ENCODE data around the gene IL15RA. TPM values are rescaled to one million over a fixed set of nuclear protein-coding genes. Genes with fewer than 3 reads are reported as not detected.

Gene IL15RA
- total and polyA plus RNA-seq, 2 of the 8 experiments (the other 6 are each of a cell fraction or from before 2014, with no cell fraction given), result 1.3 to 1.4 TPM

DNA sequence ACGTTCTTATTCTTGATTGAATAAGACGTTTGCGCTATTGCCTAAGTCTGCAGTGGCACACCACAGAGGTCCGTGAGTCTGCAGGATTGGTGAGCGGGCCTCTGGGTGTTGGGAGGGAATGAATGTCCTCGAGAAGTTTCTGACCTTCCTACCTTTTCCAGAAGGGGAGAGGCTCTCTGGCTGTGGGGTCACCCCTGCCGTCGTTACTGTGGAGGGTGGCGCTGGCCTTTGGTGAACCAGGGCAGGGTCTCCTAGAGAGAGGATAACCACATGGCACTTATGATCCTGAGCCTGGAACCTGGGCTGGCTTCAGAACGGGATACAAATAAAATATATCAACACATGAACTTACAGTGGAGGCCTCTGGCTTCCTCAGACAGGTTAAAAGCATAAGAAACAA is 13.8 kb downstream of the IL15RA start:
- Histone ChIP-seq H3K9me3 (ENCODE audit: insufficient read depth in 2 of 2, low read depth in 1 of 2, low read length in 1 of 2) (no peaks in the 10 kb centered on the region), H3K56ac (replicated peaks; ENCODE audit: insufficient read length, low read depth, low read length) (no peak overlapping the region), H4K20me1 (replicated peaks in 1 of 2; ENCODE audit: control insufficient read depth in 1 of 2, insufficient read depth in 2 of 2, low read length in 2 of 2) (no peaks in the 10 kb centered on the region), H3K4me1 (replicated peaks in 1 of 4; ENCODE audit: control insufficient read depth in 3 of 4, insufficient read depth in 4 of 4, low read length in 3 of 4) (no peaks in the 10 kb centered on the region), H3K18ac (ENCODE audit: extremely low read depth, low read length) (no peak overlapping the region), H2BK120ac (replicated peaks; ENCODE audit: low read depth, low read length) (no peak overlapping the region), H3K4me3 (ENCODE audit: extremely low read depth in 1 of 4, insufficient read depth in 2 of 4, low read depth in 3 of 4, low read length in 4 of 4) (no peak overlapping the region), H3K23ac (ENCODE audit: insufficient read length) (no peak overlapping the region), H3K4me2 (ENCODE audit: insufficient read depth in 1 of 2, low read depth in 2 of 2, low read length in 2 of 2) (no peak overlapping the region), H3K9ac (replicated peaks in 1 of 4; ENCODE audit: extremely low read depth in 1 of 4, low read depth in 3 of 4, low read length in 3 of 4) (no peak overlapping the region), H3K36me3 (ENCODE audit: control insufficient read depth in 2 of 4, insufficient read depth in 4 of 4, low read length in 3 of 4) (no peaks in the 10 kb centered on the region), H3K14ac (ENCODE audit: insufficient read length) (no peak overlapping the region), H4K8ac (ENCODE audit: extremely low read depth, insufficient read depth, low read length) (no peak overlapping the region), H4K91ac (replicated peaks; ENCODE audit: insufficient read length, low read length) (no peak overlapping the region), H3K27ac (ENCODE audit: low read depth, low read length) (no peak overlapping the region), H2BK15ac (ENCODE audit: low read length) (no peak overlapping the region), H4K5ac (ENCODE audit: insufficient read length, low read depth, low read length) (no peak overlapping the region), H2BK5ac (ENCODE audit: low read depth, low read length) (no peak overlapping the region), H3K27me3 (replicated peaks in 1 of 4; ENCODE audit: control insufficient read depth in 3 of 4, extremely low read depth in 1 of 4, insufficient read depth in 3 of 4, low read length in 3 of 4) (0 out of 7 replicates have a peak, but pooled peaks cover 0 to 2% (median 0%) of the 10 kb centered on the region in 4 experiments), H3K79me1 (ENCODE audit: low read depth, low read length) (no peaks in the 10 kb centered on the region; the same call in 1 of the 2 replicates), H2BK12ac (ENCODE audit: low read depth, low read length) (no peak overlapping the region), H2BK20ac (ENCODE audit: low read length) (no peak overlapping the region), H2AFZ (ENCODE audit: low read length) (no peak overlapping the region), H3K4ac (replicated peaks; ENCODE audit: insufficient read length, low read depth, low read length) (no peak overlapping the region), H3K23me2 (ENCODE audit: low read depth, low read length) (no peaks in the 10 kb centered on the region), H3K79me2 (ENCODE audit: control insufficient read depth in 1 of 2, insufficient read depth in 2 of 2, low read length in 2 of 2) (no peaks in the 10 kb centered on the region), H2AK5ac (ENCODE audit: low read depth, low read length) (no peak overlapping the region)
- no peak for DNase-seq (ENCODE audit: low read depth in 1 of 2, low spot score in 2 of 2)
- ChIA-PET CTCF (ENCODE audit: partially characterized antibody) (no interaction called here), POLR2A (ENCODE audit: partially characterized antibody) (no interaction called here)
- WGBS, 2 experiments (ENCODE audit: extremely low coverage in 1 of 2, insufficient coverage in 1 of 2, insufficient read length in 1 of 2, insufficient replicate concordance in 2 of 2, low coverage in 1 of 2, low lambda C conversion rate in 2 of 2, missing lambda C conversion rate in 1 of 2), result 92% methylated on average over 10 of the region's 10 CpGs; no CpG with 5 or more reads in 1 of the 2 experiments
- no peak for FAIRE-seq
- TF ChIP-seq, protein P1, sequence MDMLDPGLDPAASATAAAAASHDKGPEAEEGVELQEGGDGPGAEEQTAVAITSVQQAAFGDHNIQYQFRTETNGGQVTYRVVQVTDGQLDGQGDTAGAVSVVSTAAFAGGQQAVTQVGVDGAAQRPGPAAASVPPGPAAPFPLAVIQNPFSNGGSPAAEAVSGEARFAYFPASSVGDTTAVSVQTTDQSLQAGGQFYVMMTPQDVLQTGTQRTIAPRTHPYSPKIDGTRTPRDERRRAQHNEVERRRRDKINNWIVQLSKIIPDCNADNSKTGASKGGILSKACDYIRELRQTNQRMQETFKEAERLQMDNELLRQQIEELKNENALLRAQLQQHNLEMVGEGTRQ (IDR thresholded peaks at IDR 0.05; ENCODE audit: low read length), result no peak
- TF ChIP-seq KDM1A (IDR thresholded peaks at IDR 0.05; ENCODE audit: borderline replicate concordance, low read length), result no peak
- TF ChIP-seq PHF8 (conservative IDR thresholded peaks at IDR 0.05; ENCODE audit: low read depth, low read length), result no peak
- TF ChIP-seq MAFK (IDR thresholded peaks at IDR 0.05; ENCODE audit: low read depth, low read length), result no peak
- TF ChIP-seq CHD2 (IDR thresholded peaks at IDR 0.05; ENCODE audit: low read length), result no peak
- TF ChIP-seq NANOG (IDR thresholded peaks at IDR 0.05; ENCODE audit: insufficient read depth, low read depth, low read length, poor library complexity, severe bottlenecking), result no peak
- TF ChIP-seq POLR2AphosphoS5 (IDR thresholded peaks at IDR 0.05; ENCODE audit: low read depth, low read length), result no peak
- no peak for TF ChIP-seq TAF7 (optimal IDR thresholded peaks at IDR 0.05; ENCODE audit: borderline replicate concordance, low read depth, low read length)
- TF ChIP-seq ASH2L (IDR thresholded peaks at IDR 0.05; ENCODE audit: low read length), result no peak
- TF ChIP-seq, protein P2, sequence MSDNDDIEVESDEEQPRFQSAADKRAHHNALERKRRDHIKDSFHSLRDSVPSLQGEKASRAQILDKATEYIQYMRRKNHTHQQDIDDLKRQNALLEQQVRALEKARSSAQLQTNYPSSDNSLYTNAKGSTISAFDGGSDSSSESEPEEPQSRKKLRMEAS (IDR thresholded peaks at IDR 0.05), result no peak
- no peak for TF ChIP-seq SRF (IDR thresholded peaks at IDR 0.05; ENCODE audit: low read depth, low read length)
- no peak for TF ChIP-seq SAP30 (IDR thresholded peaks at IDR 0.05; ENCODE audit: insufficient read depth, insufficient replicate concordance, low read length)
- TF ChIP-seq RAD21 (IDR thresholded peaks at IDR 0.05 in 1 of 2, conservative IDR thresholded peaks at IDR 0.05 in 1 of 2; ENCODE audit: low read depth in 2 of 2, low read length in 2 of 2), result no peak
